Activated naive CD4-positive, alpha-beta T cell treated with anti-CD3 and anti-CD28 coated beads for 36 hours (primary cell): ENCODE measurements around the gene HSPA12B. TPM values are rescaled to one million over a fixed set of nuclear protein-coding genes. Genes with fewer than 3 reads are reported as not detected.
A peak's percentile ranks its signal among the peaks of the same experiment; 100 is the strongest.

Experiments
- CTCF ChIA-PET: fragments of 350-600 bp; sonication (Branson Sonifier 250); formaldehyde crosslinking; loops from one replicate; lab custom pipeline; 2021; ENCODE audit warnings: antibody characterized with exemption; lab: Charles Lee
- DNase-seq: peaks from one replicate; pipeline ENCODE4 v3.0.0-alpha.2; 2020
- H3K27ac Mint-ChIP-seq: one replicate; pipeline ENCODE4 v1.8.0; 2021; ENCODE audit warnings: mild to moderate bottlenecking, mixed read lengths
- H3K27me3 Mint-ChIP-seq: one replicate; pipeline ENCODE4 v1.8.0; 2021; ENCODE audit warnings: low read depth, mixed read lengths
- H3K36me3 Mint-ChIP-seq: one replicate; pipeline ENCODE4 v1.8.0; 2021; ENCODE audit warnings: low read depth, mixed read lengths
- H3K4me1 Mint-ChIP-seq: one replicate; pipeline ENCODE4 v1.8.0; 2021; ENCODE audit warnings: low read depth, mixed read lengths
- H3K4me3 Mint-ChIP-seq: one replicate; pipeline ENCODE4 v1.8.0; 2021; ENCODE audit warnings: mild to moderate bottlenecking, moderate library complexity, mixed read lengths
- H3K9me3 Mint-ChIP-seq: one replicate; pipeline ENCODE4 v1.8.0; 2021; ENCODE audit warnings: mixed read lengths
- intact Hi-C: fragments of 100-400 bp; cut with micrococcal nuclease; formaldehyde crosslinking; loops from one replicate; pipeline ENCODE4 v1.15.1; 2023
- total RNA-seq, 2 experiments: library from RNA; stranded (reverse); gene quantifications; one replicate each; pipeline ENCODE4 v1.2.3, GENCODE V29; 2021

HSPA12B gene
- total RNA-seq, 2 experiments from 2014 or later, result not detected

DNA sequence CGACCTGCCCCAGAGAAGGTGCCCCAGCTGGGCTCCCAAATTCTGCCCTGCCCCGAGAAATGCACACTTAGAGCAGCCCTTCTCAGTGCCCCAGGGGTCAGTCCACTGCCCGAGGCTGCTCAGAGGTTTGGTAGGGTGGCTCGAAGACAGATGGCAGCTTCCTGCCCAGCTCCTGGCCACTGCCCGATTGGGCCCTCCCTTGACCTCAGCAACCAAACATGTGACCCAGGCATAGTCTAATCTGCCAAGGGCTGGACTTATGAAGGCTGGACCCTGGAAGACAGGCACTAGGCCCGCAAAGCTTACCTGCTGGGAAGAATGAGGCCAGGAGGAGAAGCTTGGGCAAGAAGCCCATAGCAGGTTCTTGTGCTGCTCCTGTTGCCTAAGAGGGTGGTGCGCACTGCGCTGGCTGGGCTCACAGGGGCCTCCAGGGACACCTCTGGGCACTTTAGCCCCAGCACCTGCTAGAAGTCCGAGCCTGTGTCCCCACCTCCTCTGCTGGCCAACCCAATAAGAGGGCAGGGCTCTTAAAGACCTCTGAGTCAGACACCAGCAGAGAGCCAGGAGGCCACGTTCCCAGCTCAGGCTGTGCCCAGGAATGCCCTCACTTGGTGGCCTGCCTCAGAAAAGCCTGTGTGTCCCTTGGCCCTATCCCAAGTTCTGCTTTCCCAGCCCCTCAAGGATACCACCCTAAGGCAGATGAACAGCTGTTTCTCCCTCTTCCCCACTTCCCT, 25.5 kb upstream of the HSPA12B start:
- H3K9me3 Mint-ChIP-seq, result no peaks in the 10 kb centered on the region
- DNase-seq, result no peak
- no peak overlapping the region for H3K4me3 Mint-ChIP-seq
- intact Hi-C loops, result no loop called here
- CTCF ChIA-PET, result interaction anchor here (0.9 to 1.4 kb wide), 4 partner anchors 10 to 42 kb away, joined by 3 to 5 read pairs (median 4); no protein-coding TSS in a partner anchor
- no peak overlapping the region for H3K27ac Mint-ChIP-seq
- peaks cover 4% of the 10 kb centered on the region for H3K27me3 Mint-ChIP-seq
- no peaks in the 10 kb centered on the region for H3K36me3 Mint-ChIP-seq
- H3K4me1 Mint-ChIP-seq, result no peaks in the 10 kb centered on the region

DNA sequence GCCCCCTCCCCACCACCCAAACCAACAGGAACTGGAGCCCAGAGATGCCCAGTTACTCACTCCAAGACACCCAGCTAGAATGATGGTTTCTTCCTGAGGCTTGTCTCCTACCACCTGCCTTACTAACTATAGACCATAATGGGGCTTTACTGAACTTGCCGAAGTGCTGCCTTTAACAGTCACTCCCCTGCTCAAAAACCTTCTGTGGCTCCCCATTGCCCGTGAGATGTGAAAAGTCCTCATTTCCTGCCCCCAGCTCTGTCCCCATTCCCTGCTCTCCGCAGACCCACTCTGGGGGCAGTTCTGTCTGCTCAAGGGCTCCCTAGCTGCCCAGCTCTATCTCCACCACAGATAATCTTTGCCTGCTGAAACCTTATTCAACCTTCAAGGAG, 25.0 kb upstream of the HSPA12B start:
- H3K27ac Mint-ChIP-seq, result no peak overlapping the region

DNA sequence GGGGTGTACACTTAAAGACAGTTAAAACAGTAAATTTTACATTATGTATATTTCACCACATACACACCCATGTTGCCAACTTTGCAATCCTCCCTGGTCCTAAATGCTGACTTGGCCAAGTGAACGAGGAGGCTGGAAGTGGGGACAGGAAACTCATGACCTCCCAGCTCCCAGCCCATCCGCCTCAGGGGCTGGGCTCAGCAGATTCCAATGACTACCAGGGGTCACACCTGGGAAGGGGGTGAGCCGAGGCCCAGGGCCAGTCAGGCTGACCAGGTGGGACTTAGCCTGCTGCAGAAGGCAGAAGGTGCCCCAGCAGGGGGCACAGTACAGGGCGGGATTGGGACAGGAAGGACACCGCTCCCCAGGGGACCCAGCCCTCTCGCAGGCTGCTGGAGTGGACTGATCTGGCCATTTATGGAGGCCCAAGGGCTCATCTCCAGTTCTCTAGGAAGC, 22.4 kb upstream of the HSPA12B start:
- H3K36me3 Mint-ChIP-seq, result no peaks in the 10 kb centered on the region
- DNase-seq, result no peak
- H3K27me3 Mint-ChIP-seq, result peaks cover 3% of the 10 kb centered on the region
- no peak overlapping the region for H3K4me3 Mint-ChIP-seq
- no peaks in the 10 kb centered on the region for H3K9me3 Mint-ChIP-seq
- no peaks in the 10 kb centered on the region for H3K4me1 Mint-ChIP-seq
- H3K27ac Mint-ChIP-seq, result no peak overlapping the region
- intact Hi-C loops, result no loop called here
- CTCF ChIA-PET, result interaction anchor here (0.6 to 2.5 kb wide), 19 partner anchors 10 to 418 kb away, joined by 3 to 46 read pairs (median 3); no protein-coding TSS in a partner anchor

More for the DNA sequence above, 25.0 kb upstream of the HSPA12B start:
- intact Hi-C loops, result no loop called here
- no peak for DNase-seq
- H3K4me1 Mint-ChIP-seq, result no peaks in the 10 kb centered on the region
- CTCF ChIA-PET, result interaction anchor here (0.9 to 1.2 kb wide), 3 partner anchors 10 to 144 kb away, joined by 3 to 4 read pairs (median 3); no protein-coding TSS in a partner anchor
- H3K9me3 Mint-ChIP-seq, result no peaks in the 10 kb centered on the region
- no peaks in the 10 kb centered on the region for H3K36me3 Mint-ChIP-seq
- no peak overlapping the region for H3K4me3 Mint-ChIP-seq
- peaks cover 4% of the 10 kb centered on the region for H3K27me3 Mint-ChIP-seq

DNA sequence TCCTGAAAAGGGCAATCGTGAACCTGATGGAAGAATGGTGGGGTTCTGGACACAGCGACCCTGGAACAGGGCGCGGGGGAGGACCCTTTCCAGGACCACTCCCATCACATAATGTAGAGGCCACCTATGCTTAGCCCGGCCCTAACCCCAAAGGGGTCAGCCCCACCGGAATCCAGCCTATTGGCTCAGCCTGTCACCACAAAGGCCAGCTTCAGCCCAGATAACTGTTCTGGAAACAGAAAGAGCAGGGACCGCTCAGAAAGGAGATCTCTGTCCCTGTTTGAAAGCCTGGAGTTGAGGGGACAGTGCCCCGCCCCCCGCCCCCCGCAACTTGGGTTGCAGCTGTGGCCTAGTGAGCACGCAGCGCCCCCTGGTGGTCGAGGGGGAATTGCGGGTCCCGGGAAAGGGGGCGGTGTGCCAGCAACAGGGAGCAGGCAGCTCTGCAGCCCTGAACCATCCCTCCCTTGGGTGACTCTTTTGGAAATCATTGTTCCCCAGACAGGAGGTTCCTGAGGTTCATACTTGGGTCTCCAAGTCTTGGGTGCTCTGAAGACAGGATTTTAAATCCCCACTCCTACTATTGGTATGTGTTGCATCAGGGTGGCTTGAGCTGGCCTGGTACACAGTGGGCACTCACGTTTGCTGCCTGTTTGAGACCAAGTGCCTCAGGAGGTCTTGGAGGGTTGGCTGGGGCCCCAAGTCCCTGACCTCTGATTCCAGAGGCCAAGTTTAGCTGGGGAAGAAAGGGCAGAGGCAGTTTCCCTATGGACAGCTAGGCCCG, 21.6 kb upstream of the HSPA12B start:
- Mint-ChIP-seq H3K36me3 (no peaks in the 10 kb centered on the region), H3K9me3 (no peaks in the 10 kb centered on the region), H3K4me1 (no peaks in the 10 kb centered on the region), H3K4me3 (no peak overlapping the region), H3K27ac (no peak overlapping the region), H3K27me3 (peaks cover 3% of the 10 kb centered on the region)
- intact Hi-C loops, result loop anchor here (1.0 kb wide), 2 partner anchors 35 to 148 kb away; no protein-coding TSS in a partner anchor
- peak; percentile 80 for DNase-seq
- CTCF ChIA-PET, result interaction anchor here (0.6 to 2.5 kb wide), 37 partner anchors 9 to 589 kb away, joined by 3 to 46 read pairs (median 3); no protein-coding TSS in a partner anchor

DNA sequence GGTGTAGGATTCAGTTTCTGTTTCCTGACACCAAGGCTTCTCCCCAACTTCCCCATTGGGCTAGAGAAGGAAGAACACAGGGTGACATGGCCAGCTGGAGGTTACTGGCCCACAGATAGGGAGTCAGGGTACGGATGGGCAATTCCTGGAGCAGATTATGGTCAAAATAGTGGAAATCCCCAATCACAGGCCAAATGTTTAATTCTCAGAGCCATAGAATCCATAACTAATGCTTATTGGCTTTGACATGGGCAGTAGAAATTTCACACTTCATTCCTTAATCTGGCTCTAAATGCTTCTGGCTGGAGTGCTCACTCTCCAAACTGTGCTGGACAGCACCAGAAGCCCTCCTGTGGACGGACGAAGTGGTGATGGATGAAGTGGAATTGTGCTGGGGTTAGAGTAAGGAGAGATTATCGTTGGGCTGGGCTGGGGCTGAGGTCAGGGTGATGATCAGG, 21.0 kb upstream of the HSPA12B start:
- H3K9me3 Mint-ChIP-seq, result no peaks in the 10 kb centered on the region
- no peak overlapping the region for H3K27ac Mint-ChIP-seq
- H3K4me3 Mint-ChIP-seq, result no peak overlapping the region
- H3K4me1 Mint-ChIP-seq, result no peaks in the 10 kb centered on the region
- intact Hi-C loops, result loop anchor here (1.0 kb wide), 2 partner anchors 35 to 148 kb away; no protein-coding TSS in a partner anchor
- CTCF ChIA-PET, result interaction anchor here (0.6 to 2.5 kb wide), 29 partner anchors 8 to 588 kb away, joined by 3 to 46 read pairs (median 4); no protein-coding TSS in a partner anchor
- no peak for DNase-seq
- no peaks in the 10 kb centered on the region for H3K36me3 Mint-ChIP-seq
- H3K27me3 Mint-ChIP-seq, result peaks cover 3% of the 10 kb centered on the region

DNA sequence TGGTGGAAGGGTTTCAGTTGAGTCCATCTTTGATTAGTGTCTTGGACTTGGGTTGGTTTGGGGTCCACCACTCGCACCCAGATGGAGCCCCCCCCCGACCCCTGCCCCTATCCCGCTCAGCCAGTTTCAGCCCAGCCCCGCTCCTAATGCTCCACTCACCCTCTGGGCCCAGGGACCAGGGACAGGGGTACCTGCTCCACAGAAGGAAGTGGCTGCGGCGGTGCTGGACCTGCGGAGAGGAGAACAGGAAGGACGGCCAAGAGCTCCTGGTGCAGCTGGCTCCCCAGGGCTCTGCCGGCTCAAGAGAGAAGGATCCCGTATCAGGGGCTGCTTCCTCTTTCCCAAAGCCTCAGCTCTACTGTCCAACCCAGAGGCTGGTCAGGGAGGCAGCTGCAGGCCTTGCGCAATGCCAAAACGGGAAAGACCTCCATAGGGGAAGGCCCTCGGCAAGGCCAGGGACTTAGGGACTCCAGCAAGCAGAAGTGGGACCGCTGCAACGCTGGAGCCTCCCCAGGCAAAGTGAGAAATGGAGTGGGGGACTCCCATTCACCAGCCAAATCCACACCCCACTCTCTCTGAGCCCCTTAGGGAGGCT, 20.1 kb upstream of the HSPA12B start, which contains the start of gene SIGLEC1:
Gene SIGLEC1, minus strand, starts transcription at position 322 of the 595 bp plus-strand sequence. CDS start 5,472 bp downstream, outside the sequence.
- H3K4me1 Mint-ChIP-seq, result no peaks in the 10 kb centered on the region
- no peaks in the 10 kb centered on the region for H3K36me3 Mint-ChIP-seq
- intact Hi-C loops, result no loop called here
- DNase-seq, result no peak
- CTCF ChIA-PET, result interaction anchor here (0.6 to 0.7 kb wide), 2 partner anchors 29 to 149 kb away, joined by 3 read pairs; no protein-coding TSS in a partner anchor
- H3K27me3 Mint-ChIP-seq, result peaks cover 5% of the 10 kb centered on the region
- H3K4me3 Mint-ChIP-seq, result no peak within 1 kb of the TSS
- H3K27ac Mint-ChIP-seq, result no peak within 1 kb of the TSS
- no peaks in the 10 kb centered on the region for H3K9me3 Mint-ChIP-seq

DNA sequence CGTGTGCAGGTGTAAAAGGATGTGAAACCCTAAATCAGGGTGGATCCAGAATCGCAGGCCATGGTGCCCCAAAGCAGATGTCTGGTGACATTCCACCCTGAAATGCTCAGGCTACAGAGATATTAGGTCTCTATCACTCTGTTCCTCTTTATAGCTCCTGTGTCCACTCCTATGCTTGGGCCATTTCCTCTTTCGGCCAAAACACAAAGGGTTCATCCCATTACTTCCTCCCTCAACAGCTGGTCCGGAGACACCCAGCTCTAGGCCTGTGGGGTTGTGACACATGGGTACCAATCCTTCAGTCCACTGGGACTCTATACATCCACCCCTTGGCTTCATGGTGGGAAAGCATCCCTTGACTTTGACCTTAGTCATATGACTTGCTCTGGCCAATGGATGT, 18.4 kb upstream of the HSPA12B start:
- Mint-ChIP-seq H3K4me3 (no peak overlapping the region), H3K27me3 (peaks cover 5% of the 10 kb centered on the region), H3K4me1 (no peaks in the 10 kb centered on the region), H3K27ac (no peak overlapping the region), H3K36me3 (no peaks in the 10 kb centered on the region), H3K9me3 (no peaks in the 10 kb centered on the region)
- intact Hi-C loops, result no loop called here
- no peak for DNase-seq
- CTCF ChIA-PET, result interaction anchor here (0.6 kb wide), 1 partner anchor 19 kb away, joined by 4 read pairs; no protein-coding TSS in a partner anchor

DNA sequence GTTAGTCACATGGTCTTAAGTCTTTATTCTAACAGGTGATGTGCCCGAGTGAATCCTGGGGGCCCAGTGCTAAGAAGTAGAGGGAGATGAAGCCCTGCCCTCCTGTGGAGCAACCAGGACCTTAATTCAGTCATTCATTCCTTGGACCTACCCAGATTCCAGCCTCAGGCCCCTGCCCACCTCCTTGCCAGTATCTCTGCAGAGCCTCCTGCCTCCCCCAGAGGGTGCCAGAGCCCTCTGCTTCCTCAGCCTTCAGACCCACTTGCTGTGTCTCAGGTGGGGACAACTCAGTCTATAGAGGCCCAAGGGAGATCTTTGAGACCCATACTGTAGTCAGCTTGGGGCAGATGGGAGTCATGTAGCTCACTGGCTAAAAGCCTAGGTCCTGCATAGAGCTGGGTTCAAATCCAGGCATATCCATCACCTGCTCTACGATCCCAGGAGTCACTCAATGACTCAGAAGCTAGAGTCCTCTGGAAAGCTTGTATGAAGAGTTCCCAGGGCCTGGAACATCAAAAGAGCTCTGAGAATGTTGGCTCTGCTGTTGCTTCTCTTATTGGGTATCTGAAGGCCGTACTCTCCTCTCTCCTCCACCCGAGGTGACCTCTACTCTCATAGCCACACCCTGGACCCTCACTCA, 16.2 kb upstream of the HSPA12B start:
- Mint-ChIP-seq H3K36me3 (no peaks in the 10 kb centered on the region), H3K4me3 (no peak overlapping the region), H3K27ac (no peak overlapping the region), H3K4me1 (no peaks in the 10 kb centered on the region), H3K9me3 (no peaks in the 10 kb centered on the region), H3K27me3 (peaks cover 5% of the 10 kb centered on the region)
- intact Hi-C loops, result loop anchor here (1.0 kb wide), 2 partner anchors 52 to 139 kb away; no protein-coding TSS in a partner anchor
- CTCF ChIA-PET, result interaction anchor here (0.6 to 1.5 kb wide), 8 partner anchors 12 to 463 kb away, joined by 3 to 6 read pairs (median 3); partner anchors contain the start of gene ADISSP
- DNase-seq, result peak; percentile 24

DNA sequence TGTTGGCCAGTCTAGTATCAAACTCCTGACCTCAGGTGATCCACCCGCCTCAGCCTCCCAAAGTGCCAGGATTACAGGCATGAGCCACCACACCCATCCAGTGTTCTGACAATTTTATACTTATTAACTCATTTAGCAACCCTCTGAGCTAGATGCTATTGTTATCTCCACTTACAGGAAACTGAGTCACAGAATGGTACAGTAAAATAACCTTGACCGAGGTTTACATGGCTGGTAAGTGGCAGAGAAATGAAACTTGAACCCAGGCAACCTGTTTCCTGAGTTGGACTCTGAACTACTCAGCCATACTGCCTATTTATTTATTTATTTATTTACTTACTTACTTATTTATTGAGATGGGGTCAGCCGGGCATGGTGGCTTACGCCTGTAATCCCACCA, 13.4 kb upstream of the HSPA12B start:
- CTCF ChIA-PET, result interaction anchor here (1.7 to 1.8 kb wide), 2 partner anchors 8 to 42 kb away, joined by 6 to 10 read pairs; no protein-coding TSS in a partner anchor
- H3K4me1 Mint-ChIP-seq, result no peaks in the 10 kb centered on the region
- no peak for DNase-seq
- no peaks in the 10 kb centered on the region for H3K9me3 Mint-ChIP-seq
- no peak overlapping the region for H3K27ac Mint-ChIP-seq
- H3K36me3 Mint-ChIP-seq, result no peaks in the 10 kb centered on the region
- intact Hi-C loops, result no loop called here
- no peak overlapping the region for H3K4me3 Mint-ChIP-seq
- H3K27me3 Mint-ChIP-seq, result peaks cover 4% of the 10 kb centered on the region

DNA sequence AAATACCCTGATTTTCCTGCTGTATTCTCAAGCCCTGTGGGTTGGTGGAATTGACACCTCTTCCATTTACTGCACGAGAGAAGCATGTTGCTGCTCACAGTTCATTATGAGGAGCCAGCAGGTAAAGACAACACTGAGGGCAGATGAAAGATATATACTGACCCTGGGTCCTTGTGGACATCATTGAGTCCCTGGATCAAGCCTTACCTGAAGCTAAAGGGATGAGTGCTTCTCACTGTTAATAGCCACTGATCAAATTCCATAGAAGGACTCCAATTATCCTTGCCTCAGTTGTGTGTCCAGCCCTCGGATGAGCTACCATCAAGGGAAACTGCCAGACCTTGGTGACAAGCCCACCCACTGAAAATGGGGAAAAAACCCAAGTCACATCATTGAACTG, 12.4 kb upstream of the HSPA12B start:
- peaks cover 4% of the 10 kb centered on the region for H3K27me3 Mint-ChIP-seq
- no peaks in the 10 kb centered on the region for H3K9me3 Mint-ChIP-seq
- H3K4me3 Mint-ChIP-seq, result no peak overlapping the region
- H3K36me3 Mint-ChIP-seq, result no peaks in the 10 kb centered on the region
- H3K4me1 Mint-ChIP-seq, result no peaks in the 10 kb centered on the region
- intact Hi-C loops, result no loop called here
- no peak overlapping the region for H3K27ac Mint-ChIP-seq
- DNase-seq, result no peak
- CTCF ChIA-PET, result interaction anchor here (0.9 to 1.8 kb wide), 3 partner anchors 9 to 43 kb away, joined by 3 to 10 read pairs (median 3); no protein-coding TSS in a partner anchor

DNA sequence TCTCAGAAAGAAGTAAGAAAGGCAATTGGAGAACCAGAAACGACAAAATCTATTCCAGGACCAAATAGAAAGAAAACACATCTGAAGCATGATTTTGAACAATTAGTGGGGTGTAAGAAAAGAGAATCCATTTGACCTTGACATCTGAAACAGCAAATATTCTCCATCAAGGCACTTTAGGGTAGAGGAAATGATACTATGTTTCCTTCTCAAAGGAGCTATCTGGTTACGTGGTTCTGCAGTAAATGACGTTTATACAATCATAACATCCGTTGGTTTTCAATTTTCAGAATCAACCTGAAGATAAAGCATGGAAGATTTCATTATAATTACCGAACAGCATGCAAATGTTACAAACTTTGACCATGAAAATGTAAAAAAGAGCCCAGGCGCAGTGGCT, 11.9 kb upstream of the HSPA12B start:
- peaks cover 4% of the 10 kb centered on the region for H3K27me3 Mint-ChIP-seq
- no peaks in the 10 kb centered on the region for H3K9me3 Mint-ChIP-seq
- H3K27ac Mint-ChIP-seq, result no peak overlapping the region
- DNase-seq, result no peak
- H3K4me3 Mint-ChIP-seq, result no peak overlapping the region
- CTCF ChIA-PET, result interaction anchor here (0.9 to 1.8 kb wide), 3 partner anchors 10 to 44 kb away, joined by 3 to 10 read pairs (median 3); no protein-coding TSS in a partner anchor
- H3K36me3 Mint-ChIP-seq, result no peaks in the 10 kb centered on the region
- intact Hi-C loops, result no loop called here
- no peaks in the 10 kb centered on the region for H3K4me1 Mint-ChIP-seq
